ENCODE results near the gene HDLBP.

DNA sequence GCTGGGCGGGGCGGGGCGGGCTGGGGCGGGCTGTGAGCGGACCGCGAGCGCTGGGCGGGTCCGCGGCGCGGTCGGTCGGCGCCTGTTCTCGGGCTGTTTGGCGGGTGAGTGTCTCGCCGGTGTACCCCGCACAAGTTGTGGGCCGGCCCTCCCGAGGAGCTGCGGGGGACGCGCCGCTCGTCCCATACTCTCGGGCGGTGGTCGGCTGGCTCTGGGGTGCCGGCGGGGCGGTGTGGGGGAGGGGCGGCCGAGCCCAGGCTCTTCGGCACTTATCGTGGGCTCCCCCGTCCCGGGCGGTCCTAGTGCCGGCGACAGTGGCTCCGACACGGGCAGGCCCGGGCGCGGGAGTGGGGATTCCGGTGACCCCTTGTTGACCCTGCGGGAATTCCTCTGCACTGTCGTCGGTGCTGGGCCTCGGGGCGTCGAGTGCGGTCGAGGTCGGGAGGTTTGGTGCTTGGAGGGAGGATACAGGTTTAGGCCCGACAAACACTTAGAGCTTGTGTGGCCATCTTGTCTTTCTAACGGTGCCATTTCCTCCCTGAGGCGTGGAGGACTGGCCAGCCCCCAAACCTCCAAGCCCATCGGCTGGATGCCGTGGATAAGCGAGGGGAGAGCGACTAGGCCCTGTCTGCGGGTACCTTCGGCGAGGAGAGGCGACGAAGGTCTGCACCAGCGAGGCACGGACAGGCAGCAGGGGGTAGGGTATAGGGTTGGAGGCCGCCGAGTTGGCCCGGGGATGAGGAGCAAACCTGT is 583 bp upstream of the HDLBP start, which contains the start of gene SEPTIN2:
- TF ChIP-seq, protein P1, sequence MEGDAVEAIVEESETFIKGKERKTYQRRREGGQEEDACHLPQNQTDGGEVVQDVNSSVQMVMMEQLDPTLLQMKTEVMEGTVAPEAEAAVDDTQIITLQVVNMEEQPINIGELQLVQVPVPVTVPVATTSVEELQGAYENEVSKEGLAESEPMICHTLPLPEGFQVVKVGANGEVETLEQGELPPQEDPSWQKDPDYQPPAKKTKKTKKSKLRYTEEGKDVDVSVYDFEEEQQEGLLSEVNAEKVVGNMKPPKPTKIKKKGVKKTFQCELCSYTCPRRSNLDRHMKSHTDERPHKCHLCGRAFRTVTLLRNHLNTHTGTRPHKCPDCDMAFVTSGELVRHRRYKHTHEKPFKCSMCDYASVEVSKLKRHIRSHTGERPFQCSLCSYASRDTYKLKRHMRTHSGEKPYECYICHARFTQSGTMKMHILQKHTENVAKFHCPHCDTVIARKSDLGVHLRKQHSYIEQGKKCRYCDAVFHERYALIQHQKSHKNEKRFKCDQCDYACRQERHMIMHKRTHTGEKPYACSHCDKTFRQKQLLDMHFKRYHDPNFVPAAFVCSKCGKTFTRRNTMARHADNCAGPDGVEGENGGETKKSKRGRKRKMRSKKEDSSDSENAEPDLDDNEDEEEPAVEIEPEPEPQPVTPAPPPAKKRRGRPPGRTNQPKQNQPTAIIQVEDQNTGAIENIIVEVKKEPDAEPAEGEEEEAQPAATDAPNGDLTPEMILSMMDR (conservative IDR thresholded peaks at IDR 0.05; ENCODE audit: low read depth, low read length) = no peak
- TF ChIP-seq MAZ (IDR thresholded peaks at IDR 0.05; ENCODE audit: borderline replicate concordance, low read depth, low read length) (no peak; the same call in 1 of the 2 replicates), BHLHE40 (IDR thresholded peaks at IDR 0.05; ENCODE audit: low read depth, low read length) (no peak), MXI1 (IDR thresholded peaks at IDR 0.05; ENCODE audit: borderline replicate concordance, low read depth, low read length) (no peak), FOS (IDR thresholded peaks at IDR 0.05; ENCODE audit: low read depth, low read length) (no peak), POLR2A (IDR thresholded peaks at IDR 0.05; ENCODE audit: low read depth, low read length) (peak; percentile 56), CEBPB (IDR thresholded peaks at IDR 0.05; ENCODE audit: low read depth, low read length) (no peak), SMC3 (IDR thresholded peaks at IDR 0.05; ENCODE audit: low read depth, low read length) (no peak), RCOR1 (IDR thresholded peaks at IDR 0.05; ENCODE audit: insufficient replicate concordance, low read length) (no peak), RFX5 (IDR thresholded peaks at IDR 0.05; ENCODE audit: low read depth, low read length) (no peak), MAFK (IDR thresholded peaks at IDR 0.05; ENCODE audit: low read depth, low read length) (no peak), RAD21 (IDR thresholded peaks at IDR 0.05; ENCODE audit: low read length) (no peak), CHD1 (IDR thresholded peaks at IDR 0.05; ENCODE audit: low read depth, low read length) (no peak; the same call in 1 of the 2 replicates), ELK1 (IDR thresholded peaks at IDR 0.05; ENCODE audit: borderline replicate concordance, low read depth, low read length) (no peak)
